ENCODE measurements around the gene RBMS2.

RBMS2 gene, protein sequence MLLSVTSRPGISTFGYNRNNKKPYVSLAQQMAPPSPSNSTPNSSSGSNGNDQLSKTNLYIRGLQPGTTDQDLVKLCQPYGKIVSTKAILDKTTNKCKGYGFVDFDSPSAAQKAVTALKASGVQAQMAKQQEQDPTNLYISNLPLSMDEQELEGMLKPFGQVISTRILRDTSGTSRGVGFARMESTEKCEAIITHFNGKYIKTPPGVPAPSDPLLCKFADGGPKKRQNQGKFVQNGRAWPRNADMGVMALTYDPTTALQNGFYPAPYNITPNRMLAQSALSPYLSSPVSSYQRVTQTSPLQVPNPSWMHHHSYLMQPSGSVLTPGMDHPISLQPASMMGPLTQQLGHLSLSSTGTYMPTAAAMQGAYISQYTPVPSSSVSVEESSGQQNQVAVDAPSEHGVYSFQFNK

DNA sequence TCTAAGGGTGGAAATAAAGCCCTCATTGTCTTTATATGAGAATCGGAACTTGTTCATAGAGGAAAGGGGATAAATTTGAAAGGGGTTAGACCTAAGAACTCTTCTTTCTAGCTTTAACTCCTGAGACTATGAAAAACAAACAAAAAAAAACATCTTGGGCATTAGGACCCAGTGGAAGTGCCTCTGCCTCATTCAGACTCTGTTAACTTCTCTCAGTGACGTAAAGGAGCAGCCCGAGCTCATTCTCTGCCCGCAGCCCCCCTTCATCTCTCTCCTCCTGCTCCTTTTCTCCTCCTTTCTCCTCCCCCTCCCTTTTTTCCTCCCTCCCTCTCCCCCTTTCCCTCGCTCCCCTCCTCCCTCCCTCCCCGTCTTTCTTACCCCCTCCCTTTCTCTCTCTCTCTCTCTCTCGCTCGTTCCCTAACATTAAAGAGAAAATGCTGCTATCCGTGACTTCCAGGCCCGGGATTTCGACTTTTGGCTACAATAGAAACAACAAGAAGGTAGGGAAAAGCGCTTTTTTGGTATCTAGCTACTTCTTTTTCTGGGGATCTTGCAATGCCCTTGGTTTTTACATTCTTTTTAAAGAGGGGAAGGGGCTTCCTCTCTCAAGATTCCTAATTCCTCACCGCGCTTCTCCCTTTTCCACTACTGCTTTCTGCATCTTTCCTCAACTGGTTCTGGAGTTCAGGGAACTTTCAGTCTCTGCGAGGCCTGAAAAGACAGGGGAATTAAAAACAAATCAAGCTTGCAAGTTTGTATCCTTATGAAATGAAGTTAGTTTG lies at the start of gene RBMS2:
TSS of gene RBMS2 (plus strand) at position 231 of the 782 bp plus-strand sequence. CDS start at position 435, 204 bp downstream.
- TF ChIP-seq, protein P1, sequence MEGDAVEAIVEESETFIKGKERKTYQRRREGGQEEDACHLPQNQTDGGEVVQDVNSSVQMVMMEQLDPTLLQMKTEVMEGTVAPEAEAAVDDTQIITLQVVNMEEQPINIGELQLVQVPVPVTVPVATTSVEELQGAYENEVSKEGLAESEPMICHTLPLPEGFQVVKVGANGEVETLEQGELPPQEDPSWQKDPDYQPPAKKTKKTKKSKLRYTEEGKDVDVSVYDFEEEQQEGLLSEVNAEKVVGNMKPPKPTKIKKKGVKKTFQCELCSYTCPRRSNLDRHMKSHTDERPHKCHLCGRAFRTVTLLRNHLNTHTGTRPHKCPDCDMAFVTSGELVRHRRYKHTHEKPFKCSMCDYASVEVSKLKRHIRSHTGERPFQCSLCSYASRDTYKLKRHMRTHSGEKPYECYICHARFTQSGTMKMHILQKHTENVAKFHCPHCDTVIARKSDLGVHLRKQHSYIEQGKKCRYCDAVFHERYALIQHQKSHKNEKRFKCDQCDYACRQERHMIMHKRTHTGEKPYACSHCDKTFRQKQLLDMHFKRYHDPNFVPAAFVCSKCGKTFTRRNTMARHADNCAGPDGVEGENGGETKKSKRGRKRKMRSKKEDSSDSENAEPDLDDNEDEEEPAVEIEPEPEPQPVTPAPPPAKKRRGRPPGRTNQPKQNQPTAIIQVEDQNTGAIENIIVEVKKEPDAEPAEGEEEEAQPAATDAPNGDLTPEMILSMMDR (conservative IDR thresholded peaks at IDR 0.05): no peak
- peak within 1 kb of the TSS; percentile 73 for H3K27ac ChIP-seq

DNA sequence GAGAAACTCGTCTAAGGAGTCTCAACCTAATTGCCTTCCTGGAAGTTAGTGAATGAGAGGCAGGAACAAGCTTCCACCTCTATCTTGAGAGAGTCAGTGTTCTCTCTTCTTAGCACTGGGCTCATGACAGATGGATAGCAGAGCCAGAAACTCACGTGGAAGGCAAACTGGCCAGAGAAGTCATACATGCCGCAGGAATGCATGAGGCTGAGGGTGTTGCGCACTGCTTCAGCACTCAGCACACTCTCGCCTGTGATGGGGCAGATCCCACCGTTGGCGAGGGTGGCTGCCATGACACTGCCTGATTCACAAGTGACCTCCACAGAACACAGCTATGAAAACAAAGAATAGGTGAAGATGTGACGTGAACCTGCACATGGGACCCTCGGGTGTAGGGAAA lies 47.2 kb upstream of the RBMS2 start:
- TF ChIP-seq, protein P1 (conservative IDR thresholded peaks at IDR 0.05): no peak

DNA sequence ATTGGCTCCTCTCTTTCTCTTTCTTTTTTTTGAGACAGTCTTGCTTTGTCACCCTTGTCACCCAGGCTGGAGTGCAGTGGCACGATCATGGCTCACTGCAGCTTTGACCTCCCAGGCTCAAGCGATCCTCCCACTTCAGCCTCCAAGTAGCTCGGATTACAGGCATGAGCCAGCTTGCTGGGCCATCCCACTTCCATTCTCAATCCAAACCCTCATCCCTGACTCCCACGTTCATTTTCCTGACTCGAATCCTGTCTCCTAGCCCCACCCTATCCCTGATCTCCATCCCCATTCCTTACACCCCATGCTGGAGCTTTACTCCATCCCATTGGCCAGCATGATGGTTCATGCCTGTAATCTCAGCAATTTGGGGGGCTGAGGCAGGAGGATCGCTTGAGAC lies 45.5 kb upstream of the RBMS2 start:
- TF ChIP-seq, protein P1 (conservative IDR thresholded peaks at IDR 0.05): no peak
- H3K27ac ChIP-seq: no peak overlapping the region

More for the DNA sequence above, 47.2 kb upstream of the RBMS2 start:
- H3K27ac ChIP-seq: no peak overlapping the region

DNA sequence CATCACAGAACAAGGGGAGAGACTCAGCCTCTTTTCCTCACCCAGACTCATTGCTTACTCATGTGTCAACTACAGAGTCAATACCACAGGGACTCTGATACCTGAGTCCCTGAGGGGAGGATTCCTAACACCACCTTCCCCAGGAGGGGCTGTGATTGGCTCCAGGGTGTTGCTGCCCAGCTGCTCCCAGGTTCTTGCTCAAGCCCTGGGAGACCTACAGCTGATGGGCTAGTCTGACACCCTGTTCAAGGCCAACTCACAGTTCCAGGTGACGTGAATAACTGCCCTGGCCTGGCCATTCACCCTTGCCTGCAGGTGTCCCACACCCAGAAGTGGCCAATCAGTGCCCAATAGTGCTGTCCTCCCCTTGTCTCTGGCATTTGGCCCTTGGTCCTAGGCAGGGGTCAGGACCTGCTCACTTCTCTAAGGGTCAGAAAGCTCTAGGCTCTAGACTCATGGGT lies 44.6 kb upstream of the RBMS2 start:
- no peak overlapping the region for H3K27ac ChIP-seq
- TF ChIP-seq, protein P1 (conservative IDR thresholded peaks at IDR 0.05): no peak

DNA sequence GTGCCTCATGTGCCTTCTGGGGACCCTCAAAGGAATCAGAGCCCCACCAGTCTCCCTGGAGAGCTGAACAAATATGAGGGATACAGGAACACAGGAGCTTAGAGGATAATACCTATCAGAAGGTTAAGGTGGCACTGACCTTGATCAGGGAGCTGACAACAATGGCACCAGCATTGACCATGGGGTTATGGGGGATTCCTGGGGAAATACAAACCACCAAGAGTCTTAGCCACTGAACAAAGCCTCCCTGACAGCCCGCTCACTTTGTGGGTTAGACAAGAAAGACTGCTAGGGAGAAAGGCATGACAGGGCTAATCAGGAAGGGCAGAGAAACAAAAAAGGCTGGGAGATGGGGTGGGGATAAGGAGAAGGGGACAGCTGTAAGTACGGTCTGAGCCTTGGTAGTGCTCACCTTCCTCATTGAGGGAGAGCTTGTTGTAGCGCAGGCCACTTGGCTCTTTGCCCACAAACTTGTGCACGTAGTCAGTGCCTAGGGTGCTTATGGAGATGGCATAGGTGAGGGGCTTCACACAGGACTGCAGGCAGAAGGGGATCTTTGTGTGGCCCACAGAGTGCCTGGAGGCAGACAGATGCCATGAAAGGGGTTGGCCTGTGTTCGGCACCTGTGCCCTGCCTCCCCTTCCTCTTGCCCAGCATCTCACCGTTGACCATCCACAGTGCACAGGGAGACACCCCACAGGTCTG lies 43.9 kb upstream of the RBMS2 start:
- H3K27ac ChIP-seq: no peak overlapping the region
- TF ChIP-seq, protein P1 (conservative IDR thresholded peaks at IDR 0.05): no peak

DNA sequence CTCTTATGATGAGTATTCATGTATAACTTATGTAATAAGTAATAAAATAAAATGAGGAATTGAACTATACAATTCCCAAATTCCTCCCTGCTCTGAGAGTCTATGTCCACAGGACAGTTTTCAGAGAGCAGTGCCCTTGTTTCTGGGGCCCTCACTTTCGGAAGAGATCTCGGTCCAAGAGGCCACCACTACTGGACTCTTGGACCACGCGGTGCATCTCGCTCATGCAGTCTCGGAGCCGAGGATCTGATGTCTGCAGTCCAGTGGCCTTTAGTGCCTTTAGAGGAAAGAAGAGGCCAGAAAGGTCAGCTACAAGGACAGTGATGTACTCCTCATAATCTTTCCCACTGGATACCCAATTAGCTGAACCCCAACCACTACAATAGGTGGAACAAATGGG lies 42.0 kb upstream of the RBMS2 start:
- H3K27ac ChIP-seq: no peak overlapping the region
- TF ChIP-seq, protein P1 (conservative IDR thresholded peaks at IDR 0.05): no peak

DNA sequence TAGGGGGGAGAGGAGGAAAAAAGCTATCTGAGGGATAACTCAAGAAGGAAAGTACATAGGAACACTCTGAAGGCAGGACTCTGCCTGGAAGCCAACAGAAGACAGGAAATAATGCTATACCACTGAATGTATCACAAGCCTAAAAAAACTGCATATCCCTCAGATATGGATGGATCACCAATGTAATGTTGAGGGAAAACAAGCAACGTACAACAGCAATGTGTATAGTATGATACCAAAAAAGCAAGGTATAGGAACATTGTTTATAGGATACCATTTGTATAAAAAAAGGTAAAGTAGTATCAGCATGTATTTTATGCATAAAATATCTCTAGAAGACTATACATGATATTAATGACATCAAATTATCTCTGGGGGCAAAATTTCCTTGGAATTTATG lies 37.1 kb upstream of the RBMS2 start:
- TF ChIP-seq, protein P1 (conservative IDR thresholded peaks at IDR 0.05): no peak
- no peak overlapping the region for H3K27ac ChIP-seq
